HG02763 (cell line): ENCODE measurements around the gene FOXO1.

ENCODE experiments used
- ATAC-seq: cut with Tn5 transposase; IDR thresholded peaks from one replicate; pipeline ENCODE4 v1.9.1; 2021; ENCODE audit warnings: mild to moderate bottlenecking, moderate library complexity; ENCODE audit not compliant: unreplicated experiment

Gene FOXO1

DNA sequence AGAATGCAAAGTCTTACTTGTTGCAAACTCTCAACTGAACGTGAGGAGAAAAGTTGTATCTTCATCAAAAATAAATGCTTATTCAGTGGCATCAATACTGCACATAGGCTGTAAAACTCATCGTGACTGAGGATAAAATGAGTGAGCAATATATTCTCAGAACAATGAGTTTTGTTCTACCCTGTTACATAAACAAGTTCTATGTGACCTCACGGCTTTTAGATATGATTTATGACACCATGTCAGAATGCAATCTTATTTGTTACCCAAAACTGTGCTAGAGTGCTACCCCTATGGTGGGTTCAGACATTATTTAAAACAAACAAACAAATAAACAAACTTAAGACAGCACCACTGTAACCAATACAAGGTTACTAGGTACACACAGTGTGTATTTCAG is 55.4 kb downstream of the FOXO1 start:
- ATAC-seq: no peak

DNA sequence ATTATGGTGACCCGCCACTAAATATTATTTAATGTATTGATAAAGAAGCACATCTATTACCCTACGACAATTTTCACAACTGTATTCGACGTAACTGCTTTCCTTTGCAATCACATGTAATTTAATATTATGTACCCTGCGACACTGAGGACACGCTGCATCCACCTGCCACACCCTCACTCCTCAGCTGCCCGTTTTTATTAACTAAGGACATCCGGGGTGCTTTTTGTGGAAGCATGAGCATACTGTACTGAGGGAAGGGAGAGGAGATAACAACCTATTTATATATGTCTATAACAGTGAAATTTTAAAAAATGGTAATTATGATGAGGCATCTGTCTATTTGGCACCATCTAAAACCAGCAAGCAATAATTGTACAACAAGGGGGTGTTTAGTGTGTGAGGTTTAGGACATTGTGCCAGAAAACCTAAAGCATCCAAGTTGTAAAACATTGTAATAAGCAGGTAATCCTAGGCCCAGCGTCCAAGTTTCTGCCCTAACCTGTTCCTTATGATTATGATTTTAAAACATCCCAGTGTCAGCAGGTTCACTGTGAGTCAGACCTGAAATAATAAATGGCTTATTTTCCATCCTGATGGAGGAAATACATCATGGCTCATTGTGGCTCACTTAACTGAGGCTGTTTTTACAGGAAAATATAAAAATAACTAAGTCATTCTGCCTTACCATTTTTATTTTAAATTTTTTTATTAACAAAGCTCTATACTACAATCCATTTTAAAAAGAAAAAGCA is 56.3 kb downstream of the FOXO1 start:
- ATAC-seq: no peak

DNA sequence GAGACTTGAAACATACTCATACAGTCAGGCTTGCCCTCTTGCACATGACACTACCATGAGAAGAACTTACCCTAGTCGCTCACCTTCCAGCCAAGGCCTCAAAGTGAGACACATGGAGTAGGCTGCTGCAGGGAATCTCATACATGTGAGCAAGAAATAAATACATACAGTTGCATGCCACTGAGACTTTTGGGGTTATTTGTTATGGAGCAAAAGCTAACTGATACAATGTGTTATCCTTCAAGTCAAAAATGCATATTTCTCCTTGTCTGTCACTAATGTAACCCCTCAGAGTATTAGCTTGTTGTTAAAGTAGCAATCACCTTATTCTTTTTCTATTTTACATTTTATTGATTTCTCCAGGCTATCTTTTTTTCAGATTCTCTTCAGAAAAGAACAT is 58.1 kb downstream of the FOXO1 start:
- no peak for ATAC-seq

DNA sequence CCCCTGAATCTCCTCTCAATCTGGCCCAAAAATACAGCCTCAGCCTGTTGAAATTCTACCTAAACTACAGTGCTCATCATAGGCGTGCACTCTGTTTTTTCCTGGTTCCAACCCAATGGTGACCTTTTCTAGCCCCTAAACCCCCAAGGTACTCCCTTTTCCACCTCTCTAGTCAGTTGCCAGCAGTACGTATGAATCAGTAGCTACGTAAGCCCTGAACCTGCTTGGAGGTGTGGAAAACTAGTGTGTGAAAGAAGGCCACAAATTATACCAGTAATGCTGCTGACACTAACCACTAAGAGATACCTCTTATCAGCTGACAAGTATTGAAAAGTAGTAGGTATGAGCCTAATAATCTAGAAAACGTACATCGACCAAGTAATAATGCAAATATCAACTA is 60.9 kb downstream of the FOXO1 start:
- ATAC-seq: no peak

DNA sequence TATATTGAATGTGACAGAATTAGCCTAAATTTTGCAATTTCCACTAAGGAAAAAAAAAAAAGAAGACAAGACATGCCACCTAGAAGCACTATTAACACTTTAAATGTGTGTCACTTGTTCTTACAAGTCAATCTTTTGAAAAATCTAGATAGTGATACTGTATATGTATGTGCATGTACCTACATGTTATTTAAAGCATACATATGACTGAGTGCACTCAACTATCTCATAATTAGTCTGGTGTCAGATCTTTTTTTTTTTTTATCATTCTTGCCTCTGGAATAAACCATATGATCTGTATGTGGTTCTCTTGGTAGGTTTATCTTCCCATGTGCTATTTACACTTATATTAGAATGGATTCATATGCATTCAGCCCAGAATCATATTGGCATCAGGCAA is 62.3 kb downstream of the FOXO1 start:
- ATAC-seq: no peak

DNA sequence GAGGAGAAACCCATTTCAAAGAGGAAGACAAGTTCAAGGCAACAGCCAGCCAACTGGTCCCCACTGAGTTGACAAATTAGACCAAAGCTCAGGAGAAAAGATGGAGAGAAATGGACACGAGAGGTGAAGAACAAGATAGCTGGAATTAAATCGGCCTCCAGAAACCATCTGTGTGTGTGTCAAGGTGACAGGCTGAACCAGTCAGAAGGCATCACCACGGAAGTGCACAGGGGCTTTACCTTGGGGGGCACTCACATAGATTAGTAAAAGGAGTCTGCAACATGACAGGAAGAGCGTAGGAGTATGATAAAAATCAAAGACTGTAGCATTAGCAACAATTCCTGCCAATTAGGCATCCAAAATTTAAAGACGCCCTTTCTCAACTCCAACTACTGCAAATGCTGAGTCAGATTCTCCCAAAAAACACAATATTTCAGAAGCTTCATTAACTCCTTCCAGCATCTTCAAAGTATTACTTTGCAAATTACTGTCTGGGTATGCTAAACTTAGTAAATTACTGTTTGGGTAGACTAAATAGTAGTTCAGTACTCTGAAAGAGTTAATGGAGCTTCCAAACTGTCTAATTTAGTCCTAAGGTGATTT is 66.2 kb downstream of the FOXO1 start:
- ATAC-seq: no peak

DNA sequence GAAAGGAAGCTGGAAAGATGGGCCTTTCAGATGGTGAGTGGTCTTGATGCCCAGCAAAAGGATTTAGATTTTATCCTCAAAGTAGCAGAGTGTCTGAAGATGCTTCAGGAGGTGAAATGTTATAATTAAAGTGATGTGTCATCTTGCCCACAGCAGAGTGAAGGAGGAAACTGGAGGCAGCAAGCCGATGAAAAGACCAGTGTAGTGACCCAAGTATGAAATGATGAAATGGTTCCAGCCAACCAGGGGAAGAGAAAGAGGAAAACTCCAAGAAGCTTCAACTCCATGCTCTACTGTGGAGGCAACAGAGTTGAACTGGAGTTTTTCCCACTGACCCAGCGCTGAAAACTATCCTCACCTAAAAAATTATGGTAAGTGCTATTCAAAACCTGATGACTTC is 66.7 kb downstream of the FOXO1 start:
- ATAC-seq: no peak

DNA sequence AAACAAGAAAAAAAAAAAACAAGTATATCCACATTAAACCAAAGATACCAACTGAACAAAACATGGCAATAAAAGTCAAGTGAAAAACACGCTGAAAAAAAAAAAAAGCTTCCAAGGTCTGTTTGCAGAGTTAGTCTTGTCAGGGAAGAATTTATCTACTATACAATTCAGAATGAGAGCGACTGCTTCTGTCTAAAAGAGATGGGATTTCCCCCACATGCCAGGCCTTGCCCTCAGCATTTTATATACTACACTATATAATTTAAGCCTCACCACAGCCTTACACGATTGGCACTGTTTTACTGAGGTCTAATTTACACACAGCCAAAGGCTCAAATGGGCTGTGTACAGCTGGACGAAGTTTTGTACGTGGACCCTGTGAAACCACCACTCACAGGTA is 67.3 kb downstream of the FOXO1 start:
- ATAC-seq: no peak

DNA sequence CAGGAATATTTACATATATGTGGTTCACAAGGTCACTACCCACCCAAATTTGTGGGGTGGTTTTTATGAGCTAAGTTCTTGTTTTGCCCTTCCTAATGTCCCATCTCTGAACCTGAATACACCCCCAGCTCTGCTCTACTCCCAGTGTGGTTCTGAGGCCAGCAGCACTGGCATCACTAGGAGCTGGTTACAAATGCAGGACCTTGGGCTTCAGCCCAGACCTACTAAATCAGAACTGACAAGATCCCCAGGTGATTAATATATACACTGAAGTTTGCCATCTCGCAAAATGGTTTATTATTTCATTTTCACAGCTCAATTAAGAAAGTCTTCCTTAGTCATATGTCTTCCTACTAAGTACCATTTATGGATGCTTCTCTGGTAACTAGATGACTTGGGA is 67.9 kb downstream of the FOXO1 start:
- ATAC-seq: no peak

DNA sequence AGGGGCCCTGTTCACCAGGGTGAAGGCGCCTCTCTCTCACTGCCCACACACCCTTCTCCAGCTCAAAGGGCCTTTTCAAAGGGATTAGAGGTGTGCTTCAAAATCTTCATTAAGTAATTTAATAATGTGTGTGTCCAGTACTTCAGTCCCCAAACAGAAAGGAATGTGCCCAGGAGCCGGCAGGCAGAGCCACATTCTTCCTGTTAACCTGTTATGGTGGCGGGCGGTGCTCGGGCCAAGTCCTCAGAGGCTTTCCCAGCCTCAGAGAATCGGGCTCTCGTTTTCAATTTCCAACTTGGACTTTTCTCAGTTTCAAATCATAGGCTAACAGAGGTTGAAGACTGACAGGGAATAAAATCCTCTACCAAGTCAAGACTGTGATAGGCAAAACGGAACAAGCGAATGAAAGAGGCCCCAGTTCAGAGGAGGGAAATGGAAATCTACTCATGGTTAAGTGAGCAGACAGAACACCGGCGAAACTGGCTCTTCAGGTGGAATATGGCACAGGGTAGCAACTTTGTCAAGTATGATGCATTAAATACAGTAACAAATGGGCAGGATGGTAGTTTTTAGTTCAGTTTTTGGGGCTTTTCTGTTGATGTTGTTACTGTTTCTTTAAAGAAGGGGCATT is 68.6 kb downstream of the FOXO1 start:
- ATAC-seq: no peak

DNA sequence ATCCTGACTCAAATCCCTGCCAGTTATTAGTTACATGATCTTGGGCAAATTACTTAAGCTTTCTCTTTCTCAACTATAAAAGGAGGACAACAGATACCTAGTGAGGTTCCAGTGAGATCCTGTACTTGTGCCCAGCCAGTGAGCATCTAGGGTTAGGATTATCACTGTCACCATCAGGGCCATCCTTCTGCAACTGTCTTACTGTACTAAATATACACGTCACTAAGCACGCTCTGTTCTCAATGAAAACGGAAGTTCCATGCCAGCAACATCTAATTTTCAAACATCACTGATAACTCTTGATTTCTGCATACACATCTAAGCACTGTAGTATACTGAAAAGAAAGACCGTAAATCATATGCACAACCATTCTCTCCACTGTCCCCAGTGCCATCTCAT is 70.0 kb downstream of the FOXO1 start:
- ATAC-seq: no peak

DNA sequence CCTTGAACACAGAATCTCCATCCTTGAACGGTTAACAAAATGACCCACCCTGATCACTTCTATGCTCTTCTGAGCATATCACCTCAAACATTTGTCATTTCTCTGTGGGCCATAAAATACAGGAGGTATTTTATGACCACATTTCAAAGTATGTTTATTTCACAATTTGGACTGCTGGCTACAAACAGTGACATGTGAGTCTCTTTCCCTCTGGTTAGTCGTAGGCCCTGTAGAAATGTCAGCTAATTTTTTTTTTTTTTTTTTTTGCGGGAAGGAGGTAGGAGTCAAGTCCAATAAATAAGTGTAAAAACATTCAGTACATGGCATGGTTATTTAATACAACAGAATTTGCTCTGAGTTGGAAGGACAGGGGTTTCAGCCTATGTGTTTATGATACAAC is 70.7 kb downstream of the FOXO1 start:
- ATAC-seq: no peak

DNA sequence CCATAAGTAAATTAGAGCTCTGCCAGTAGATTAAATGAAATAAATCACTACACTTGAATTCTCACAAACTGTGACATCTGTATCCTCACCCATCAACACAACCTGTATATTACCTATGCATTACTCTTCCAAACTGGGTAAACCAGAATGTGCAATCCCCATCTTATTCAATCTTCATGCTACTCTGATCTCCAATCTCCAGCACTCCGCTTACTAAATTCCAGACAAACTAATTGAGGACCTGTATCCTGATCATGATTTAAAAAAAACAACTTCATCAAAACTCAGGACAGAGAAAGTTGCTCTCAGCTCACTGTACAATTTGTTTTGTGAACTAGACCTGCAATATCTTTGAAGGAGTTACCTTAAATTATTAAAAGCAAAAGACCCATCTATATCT is 74.4 kb downstream of the FOXO1 start:
- ATAC-seq: no peak

DNA sequence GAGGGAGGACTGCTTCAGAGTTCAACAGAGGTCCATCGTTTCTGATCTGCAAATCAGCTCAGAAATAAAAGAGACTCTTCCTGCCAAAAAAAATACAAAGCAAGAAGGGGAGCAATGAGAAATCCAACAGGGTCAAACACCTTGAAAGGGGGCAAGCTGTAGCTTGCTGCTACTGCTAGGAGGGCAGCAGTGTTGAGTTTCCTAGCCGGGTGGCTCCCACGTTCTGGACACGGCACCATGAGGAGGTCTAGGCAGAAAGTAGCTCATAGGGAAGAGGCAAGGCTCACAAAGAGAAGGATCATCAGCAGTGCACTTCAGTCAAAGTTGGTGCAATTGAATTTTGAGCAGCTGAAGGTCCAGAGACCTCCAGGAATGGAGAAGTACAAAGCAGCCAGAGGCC is 75.3 kb downstream of the FOXO1 start:
- ATAC-seq: no peak

DNA sequence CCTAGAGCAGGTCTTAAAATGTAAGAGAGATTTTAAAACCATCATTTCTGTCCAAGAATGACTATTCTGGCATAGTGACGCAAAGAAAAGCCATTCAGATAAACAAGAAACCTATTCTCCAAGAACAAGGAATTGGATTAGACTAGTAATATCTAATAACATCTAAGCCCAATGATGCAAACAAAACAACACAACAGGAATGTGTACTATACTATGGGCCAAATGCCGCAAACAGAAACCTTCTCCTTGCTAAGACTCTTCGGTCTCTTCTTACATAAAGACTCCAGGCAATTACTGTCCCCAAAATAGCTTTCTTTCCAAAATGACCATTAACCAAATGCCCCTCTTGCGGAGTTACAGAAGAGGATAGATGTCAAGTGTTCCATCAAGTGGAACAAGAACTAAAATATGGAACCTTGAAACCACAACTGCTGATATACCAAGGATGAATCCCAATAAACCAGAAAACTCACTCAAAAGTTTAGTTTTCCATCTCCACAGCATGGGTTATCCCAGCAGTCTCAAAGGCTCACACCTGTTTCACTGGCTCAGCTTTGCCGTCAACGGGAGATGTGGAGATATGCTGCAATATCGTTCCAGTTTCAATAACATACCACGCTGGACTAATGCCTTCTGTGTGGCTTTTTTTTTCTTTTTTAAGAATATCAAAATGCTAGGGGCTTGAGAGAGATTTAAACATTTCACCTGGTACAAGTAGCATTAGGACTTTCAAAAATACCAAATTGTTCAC is 76.2 kb downstream of the FOXO1 start:
- no peak for ATAC-seq

DNA sequence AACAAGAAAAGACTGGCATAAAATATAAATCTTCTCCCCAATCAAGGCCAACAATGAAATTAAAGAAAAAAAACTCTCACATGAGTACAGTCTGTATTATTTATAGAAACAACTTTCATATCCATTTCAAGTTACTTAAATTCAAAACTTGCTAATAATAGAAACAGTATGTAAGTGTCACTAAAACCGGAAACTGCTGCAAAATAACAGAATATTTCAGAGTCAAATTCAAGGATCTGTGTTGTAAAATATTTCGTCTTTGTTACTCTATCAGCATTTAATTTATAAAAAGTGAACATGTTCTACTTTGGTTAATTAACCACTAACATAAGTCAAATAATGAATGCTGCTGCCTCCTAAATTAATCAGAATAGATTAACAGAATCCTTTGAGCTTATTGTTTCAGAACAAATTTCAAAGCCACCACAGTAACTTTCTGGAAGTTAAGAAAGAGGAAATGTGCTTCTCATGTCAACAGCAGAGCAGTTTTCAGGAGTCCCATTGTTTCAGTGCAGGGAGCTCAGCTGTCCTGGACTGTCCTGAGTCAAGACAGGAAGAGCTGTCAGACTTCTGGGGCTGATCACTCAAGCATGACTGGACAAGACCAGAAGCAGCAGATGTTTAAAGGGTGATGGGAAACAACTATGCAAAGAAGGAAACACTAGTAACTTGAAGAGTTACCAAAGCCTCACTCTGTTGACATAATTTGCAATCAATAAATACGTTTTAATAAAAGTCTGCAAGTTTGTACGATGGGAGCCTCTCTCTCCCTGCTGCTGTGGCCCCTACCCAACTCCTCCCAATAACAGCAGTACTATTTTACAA is 76.9 kb downstream of the FOXO1 start:
- ATAC-seq: peak; percentile 94

DNA sequence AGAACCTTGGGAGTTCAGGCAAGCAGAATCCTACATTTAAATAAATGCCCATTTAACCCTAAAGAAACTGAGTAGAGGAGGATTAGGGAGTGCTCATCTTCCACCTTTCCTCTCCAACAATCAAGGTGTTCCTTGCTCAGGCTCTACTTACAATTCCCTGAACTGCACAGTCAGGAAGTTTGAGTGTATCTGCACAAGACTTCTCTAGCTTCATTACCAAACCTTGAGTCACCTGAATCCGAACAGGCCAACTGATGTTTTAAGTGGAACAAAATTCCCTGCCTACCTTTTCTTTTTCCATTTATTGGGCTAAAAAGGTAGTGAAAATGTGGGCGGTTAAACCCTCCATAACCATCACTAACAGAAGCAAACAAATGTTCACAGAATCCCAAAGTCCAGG is 78.3 kb downstream of the FOXO1 start:
- ATAC-seq: no peak

DNA sequence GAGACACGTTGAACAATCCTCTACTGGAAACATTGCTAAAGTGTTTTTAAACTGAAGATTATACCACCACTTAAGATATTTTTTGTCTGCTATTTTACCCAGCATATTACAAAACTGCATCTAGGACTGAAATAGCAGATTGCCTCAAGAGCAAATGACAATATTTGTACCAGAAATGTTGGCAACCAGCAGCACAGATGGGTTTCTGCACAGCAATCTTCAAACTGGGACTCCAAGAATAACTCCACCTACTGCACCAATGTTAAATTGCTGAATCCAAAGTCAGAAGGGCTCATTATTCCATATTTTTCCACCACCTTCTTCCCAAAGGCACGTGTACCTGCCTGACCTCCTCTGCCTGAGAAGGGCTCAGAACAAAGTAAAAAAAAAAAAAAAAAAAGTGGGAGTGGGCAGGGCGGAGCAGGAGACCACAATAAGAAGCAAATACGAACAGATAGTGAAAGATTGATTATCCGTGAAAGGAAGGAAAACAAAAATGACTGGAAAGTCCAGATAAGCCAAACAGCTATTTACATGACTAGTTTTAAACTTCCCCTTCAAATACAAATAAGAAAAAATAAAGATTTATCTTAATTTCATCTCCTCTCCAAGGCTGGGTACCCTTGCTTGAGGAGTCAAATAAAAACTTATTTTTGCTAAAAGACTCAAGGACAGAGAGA is 79.4 kb downstream of the FOXO1 start:
- ATAC-seq: no peak

DNA sequence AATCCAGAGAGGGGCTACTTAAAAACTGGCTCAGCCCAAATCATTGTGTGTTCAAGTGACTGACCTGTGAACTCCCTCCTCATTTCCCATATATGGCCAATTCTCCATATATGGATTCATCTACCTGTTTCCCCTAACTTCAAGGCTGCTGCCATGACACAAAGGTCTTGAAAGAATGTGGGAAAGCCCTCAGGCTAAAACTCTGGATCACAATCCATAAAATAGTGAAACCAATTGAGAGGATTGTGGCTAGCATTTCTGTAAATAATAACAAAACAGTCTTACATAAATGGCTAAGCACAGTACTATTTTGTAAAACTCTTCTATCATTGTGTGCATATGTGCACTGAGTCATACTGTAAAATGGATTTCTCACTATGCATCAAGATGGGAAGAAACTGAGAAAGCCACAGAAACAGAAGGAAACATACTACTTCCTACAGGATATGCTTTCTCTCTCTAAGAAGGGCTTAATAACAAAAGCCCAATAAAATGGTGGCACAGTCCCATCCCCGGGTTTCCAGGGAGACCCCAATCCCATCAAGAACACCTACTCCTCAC is 80.5 kb downstream of the FOXO1 start:
- no peak for ATAC-seq

DNA sequence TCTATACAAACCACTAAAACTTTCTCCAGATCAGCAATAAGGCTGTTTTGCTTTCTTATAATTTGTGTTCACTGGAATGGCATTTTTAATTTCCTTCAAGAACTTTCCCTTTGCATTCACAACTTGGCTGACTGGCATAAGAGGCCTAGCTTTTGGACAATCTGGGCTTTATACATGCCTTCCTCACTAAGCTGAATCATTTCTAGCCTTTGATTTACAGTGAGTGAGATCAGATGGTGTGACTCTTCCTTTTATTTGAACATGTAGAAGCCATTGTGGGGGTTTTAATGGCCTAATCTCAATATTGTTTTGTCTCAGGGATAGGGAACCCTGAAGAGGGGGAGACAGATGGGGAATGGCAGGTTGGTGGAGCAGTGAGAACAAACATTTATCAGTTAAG is 82.7 kb downstream of the FOXO1 start:
- ATAC-seq: no peak
